Neural progenitor cell (in vitro differentiated cells): Measurements from ENCODE around the gene BRSK2.

Experiments used
- EZH2phosphoT487 ChIP-seq: fragments of 200-600 bp; sonication (generic); IDR thresholded peaks from 2 replicates; pipeline ENCODE4 v1.6.1; 2017; ENCODE audit warnings: antibody characterized with exemption
- TF ChIP-seq, protein P1 (sequence below): fragments of 200-600 bp; sonication (generic); IDR thresholded peaks from 2 replicates; pipeline ENCODE4 v1.5.1; 2017; ENCODE audit warnings: antibody characterized with exemption, mild to moderate bottlenecking

DNA sequence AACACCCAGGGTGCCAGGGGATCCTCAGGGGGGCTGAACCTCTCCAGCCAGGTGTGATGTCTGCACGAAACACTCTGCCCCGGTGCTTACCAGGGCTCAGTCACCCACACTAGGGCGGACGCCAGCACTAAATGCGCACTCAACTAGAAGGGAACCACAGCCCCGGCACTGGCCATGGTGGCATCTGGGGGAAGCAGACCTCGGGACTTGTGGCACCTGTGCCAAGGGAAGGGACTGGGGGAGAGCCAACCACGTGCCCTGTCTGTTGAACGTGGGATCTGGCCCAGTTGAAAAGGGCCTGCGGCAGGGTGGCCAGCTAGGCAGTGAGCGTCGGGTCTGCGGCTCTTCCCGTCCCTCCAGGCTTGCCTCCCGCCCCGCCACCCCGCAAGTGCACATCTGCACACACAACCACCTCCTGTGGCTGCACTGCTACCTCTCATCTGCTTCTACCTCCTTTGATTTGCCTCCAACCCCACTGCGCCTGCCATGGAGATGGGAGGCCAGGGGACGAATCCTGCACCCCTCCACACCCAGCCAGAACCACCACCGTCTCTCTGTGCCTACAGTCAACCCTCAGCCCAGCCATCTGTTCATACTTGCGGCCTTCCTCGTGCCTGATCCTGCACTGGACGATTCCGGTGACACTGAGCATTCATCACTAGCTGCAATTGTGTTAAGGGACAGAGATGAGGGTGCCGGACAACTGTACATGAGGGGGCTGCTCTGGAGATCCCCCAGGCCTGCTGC, 111.9 kb downstream of the BRSK2 start:
- TF ChIP-seq, protein P1, sequence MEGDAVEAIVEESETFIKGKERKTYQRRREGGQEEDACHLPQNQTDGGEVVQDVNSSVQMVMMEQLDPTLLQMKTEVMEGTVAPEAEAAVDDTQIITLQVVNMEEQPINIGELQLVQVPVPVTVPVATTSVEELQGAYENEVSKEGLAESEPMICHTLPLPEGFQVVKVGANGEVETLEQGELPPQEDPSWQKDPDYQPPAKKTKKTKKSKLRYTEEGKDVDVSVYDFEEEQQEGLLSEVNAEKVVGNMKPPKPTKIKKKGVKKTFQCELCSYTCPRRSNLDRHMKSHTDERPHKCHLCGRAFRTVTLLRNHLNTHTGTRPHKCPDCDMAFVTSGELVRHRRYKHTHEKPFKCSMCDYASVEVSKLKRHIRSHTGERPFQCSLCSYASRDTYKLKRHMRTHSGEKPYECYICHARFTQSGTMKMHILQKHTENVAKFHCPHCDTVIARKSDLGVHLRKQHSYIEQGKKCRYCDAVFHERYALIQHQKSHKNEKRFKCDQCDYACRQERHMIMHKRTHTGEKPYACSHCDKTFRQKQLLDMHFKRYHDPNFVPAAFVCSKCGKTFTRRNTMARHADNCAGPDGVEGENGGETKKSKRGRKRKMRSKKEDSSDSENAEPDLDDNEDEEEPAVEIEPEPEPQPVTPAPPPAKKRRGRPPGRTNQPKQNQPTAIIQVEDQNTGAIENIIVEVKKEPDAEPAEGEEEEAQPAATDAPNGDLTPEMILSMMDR, result no peak
- no peak for TF ChIP-seq EZH2phosphoT487
